Activated T-cell treated with anti-CD3 and anti-CD28 coated beads for 24 hours (primary cell): Measurements from ENCODE around the gene RINL.
"Not testable (repeated sequence)": the region's sequence is repeated elsewhere in the genome, so short reads cannot be mapped to it uniquely, and the experiment has no call there.

Experiments used
- DNase-seq: peaks from one replicate; pipeline ENCODE4 v3.0.0-alpha.2; 2020; ENCODE audit warnings: low read depth

RINL gene

GRCh38 chr19:38905620-38906019 is 27.5 kb upstream of the RINL start:
- DNase-seq, result no peak

- no peak for DNase-seq
Measured at GRCh38 chr19:38904581-38905539, 26.8 kb upstream of the RINL start.

DNA sequence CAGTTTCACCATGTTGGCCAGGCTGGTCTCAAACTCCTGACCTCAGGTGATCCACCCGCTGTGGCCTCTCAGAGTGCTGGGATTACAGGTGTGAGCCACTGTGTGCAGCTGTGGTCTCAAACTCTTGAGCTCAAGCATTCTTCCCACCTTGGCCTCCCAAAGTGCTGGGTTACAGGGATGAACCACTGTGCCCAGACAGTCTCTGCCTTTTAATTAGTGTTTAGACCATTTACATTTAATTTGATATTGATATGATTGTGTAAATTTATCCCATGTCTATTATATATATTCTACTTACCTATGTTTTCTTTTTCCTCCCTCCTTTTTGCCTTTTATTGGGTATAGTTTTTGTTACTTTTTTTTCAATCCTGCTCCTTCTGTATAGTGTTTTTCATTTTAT is 23.6 kb upstream of the RINL start:
- no peak for DNase-seq

DNA sequence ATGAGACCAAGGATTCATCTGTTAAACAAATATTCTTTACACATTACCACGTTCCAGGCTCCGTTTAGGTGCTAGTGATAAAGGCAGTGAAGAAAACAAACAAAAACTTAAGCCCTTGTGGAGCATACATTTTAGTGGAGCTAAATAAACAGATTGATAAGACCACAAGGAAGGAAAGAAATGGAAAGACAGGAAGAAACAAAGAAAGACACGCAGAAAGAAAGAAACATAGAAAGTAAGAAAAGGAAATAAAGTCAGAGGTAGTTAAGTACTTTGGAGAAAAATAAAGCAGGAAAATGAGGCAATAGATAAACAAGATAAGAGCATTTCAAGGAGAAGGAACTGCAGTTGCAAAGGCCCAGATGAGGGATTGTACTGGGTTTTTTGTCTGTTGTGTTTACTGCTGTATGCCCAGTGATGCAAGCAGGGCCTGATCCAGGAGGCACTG is 22.7 kb upstream of the RINL start:
- no peak for DNase-seq

DNA sequence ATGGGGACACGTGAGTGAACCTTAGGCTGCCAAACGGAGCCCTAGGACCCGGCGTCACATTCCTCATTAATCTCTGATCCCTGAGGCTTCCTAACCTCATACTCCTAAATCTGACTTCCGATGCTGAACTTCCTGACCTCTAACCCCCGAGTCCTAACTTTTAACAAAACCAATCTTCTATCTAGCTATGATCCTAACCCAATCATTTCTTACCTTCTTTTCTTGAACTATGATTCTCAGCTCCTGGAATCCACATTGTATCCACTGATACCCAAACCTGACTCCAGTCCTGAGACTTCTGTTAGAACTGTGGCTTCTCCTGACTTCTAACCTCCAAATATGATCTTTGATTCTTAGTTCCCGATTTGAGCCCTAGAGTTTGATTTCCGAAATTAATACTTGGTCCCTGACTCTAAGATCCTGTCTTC is 22.1 kb upstream of the RINL start:
- DNase-seq, result no peak

DNA sequence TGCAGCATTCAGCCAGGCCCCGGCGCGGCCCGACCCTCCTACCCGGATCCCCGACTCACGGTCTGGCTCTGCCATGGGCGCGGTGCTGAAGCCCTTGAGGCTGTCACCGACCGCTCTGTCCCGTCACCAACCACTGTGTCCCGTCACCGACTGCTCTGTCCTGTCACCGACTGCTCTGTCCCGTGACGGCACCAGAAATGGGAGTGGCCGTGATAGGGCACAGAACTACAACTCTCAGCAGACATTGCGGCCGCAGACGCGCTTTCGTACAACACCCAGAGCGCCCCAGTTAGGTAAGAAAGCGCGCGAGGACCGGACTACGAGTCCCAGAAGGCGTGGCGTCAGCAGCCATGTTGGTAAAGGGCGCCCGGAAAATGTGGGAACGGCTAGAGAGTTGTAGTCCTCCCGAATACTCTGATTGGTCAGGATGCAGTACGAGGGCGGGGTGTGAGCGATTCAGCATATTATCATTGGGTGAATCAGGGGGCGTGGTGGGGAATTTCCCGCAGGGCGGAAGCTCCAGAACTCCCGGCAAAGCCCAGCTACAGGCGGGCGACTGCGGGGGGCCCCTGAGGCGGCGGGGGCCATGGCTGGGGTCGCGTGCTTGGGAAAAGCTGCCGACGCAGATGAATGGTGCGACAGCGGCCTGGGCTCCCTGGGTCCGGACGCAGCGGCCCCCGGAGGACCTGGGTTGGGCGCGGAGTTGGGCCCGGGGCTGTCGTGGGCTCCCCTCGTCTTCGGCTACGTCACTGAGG is 21.5 kb upstream of the RINL start, which contains the start of the genes NFKBIB and SIRT2:
Gene NFKBIB (plus strand): TSS at position 523 of the 755 bp plus-strand sequence. CDS start 64 bp downstream, at position 587.
Gene SIRT2 (minus strand): TSS at position 172 of the 755 bp plus-strand sequence. CDS start 97 bp downstream, at position 75.
- DNase-seq, result peak; percentile 100

- no peak for DNase-seq
Measured at GRCh38 chr19:38898788-38899446, 20.8 kb upstream of the RINL start.

DNA sequence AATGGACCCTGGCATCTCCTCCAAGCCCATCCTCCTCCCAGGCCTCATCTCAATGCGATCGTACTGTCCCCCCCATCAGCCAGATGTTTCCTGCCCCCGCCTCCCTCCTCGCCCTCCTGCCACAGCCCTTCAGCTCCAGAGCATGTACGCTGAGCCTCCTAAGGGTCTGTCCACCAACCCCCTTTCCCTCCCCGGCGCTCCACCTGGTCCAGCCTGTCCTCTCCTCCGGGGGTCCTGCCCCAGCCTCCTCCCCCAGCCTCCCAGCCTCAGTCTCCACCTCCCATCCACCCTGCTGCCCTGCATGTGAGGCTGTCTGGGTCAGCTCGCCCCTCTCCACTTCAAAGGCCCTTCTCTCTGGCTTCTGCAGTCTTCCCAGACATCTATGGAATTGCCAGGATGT is 16.9 kb upstream of the RINL start:
- no peak for DNase-seq

- DNase-seq, result no peak
Measured at GRCh38 chr19:38893341-38893771, 15.3 kb upstream of the RINL start.

DNA sequence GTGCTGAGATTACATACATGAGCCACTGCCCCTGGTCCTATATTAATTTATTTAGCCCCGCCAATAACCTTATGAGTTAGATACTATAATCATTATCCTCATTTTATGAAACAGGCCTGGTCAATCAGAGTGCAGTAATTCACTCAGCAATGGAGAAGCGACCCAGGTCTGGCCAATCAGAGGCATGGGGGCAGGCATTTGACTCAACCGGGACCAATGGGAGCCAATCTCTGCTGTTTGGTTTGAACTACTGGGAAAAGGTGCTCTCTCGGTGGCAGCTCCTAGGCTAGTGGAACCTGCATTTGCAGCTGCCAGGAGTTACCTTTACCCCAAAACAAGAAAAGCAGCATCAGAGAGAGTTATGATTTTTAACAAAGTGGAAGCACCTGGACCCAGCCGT is 14.8 kb upstream of the RINL start:
- DNase-seq, result no peak

- no peak for DNase-seq
Measured at GRCh38 chr19:38891771-38892170, 13.7 kb upstream of the RINL start.

DNA sequence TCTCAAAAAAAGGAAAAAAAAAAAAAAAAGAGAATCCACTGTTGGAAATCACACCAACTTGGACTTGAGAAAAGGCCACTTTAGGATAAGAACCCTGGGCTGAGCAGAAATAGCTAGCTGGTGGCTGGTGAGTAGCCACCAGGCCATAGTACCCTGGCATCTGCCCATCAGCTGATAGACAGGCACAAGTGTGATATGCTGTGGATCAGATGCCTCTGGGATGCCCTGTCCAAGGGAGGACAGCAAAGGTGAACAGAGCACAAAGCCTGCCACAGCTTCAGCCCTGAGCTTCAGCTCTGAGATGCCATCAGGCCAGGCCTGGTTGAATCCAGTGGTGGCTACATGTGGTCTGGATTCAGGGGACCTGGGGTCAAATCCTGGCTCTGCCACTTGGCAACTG is 12.6 kb upstream of the RINL start:
- no peak for DNase-seq

DNA sequence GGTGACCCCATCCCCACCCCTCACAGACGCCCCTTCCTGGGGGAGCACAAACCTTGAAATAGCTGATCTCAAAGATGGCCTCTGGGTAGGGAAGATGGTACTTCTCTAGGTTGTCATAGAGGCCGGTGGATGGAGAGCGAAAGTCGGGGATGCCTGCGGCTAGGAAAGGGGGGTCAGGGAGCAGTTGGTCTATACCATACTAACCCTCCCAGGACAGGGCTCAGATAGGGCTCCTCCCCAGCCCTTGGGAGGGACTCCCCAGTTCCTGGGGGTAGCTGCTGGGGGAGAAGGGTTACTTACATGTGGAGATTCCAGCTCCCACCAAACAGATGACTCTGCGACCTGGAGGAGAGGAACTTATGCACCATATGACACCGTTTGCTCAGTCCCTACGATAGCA is 11.7 kb upstream of the RINL start:
- DNase-seq, result no peak

DNA sequence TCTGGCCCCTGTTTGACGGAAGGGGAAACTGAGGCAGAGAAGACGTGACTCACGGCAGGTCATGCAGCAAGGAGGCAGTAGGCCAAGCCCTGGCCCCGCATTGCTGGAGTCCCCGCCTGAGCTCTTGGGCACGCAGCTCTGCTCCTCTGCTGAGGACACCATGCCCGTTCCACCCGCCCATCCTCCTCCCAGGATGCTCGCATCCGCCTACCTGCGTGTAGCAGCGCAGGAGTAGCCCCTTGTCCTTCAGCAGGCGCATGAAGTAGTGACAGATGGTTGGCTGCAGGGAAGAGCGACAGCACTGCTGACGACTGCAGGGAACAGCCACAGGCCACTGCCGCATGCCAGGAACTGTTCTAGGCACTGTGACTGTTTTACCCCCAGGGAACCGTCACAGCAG is 10.8 kb upstream of the RINL start:
- DNase-seq, result no peak

GRCh38 chr19:38884691-38885090 is 6.6 kb upstream of the RINL start:
- DNase-seq, result not testable (repeated sequence)

DNA sequence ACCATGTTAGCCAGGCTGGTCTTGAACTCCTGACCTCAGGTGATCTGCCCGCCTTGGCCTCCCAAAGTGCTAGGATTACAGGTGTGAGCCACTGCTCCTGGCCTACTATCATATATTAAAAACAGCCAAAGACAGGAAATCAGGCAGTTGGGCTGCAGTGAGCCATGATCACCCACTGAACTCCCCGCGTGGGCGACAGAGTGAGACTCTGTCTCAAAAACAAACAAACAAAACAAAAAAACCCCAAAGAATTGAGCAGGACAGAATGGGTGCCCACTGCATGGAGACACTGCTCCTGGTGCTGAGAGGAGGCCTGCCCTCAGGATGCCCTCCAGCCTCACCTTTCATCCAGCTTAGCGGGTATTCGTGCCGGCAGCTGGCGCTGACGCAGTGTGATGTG is 5.2 kb upstream of the RINL start:
- DNase-seq, result no peak

DNA sequence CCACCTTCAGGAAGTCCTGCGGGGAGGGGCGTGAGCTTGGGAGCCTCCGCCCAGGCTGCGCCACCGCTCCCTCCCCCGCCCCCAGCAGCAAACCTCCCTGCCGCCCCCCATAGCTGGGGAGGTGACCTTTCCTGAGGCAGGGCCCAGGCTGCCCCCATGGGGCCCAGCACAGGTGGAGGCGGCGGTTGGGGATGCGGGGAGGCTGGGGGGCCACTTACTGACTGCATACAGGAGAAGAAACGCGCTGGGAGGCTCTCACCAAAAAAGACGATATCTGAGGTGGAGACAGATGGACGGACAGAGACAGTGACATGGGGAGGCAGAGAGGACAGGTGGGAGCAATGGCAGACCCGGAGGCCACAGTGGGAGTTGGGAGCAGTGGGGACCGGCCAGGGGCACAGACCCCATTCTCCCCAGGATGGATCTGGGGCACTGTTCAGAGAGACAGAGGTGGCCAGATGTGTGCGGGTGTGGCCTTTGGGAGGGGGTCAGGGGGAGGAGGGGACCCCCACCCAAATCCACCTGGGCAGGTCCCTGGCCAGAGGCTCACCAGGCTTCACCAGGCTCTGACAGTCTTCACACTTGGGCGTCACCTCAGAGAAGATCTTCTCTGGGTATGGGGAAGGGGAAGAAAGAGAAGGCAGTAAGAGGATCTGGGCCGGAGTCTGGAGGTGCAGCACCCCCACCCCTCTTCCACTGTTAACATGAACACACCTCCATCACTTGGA is 3.0 kb upstream of the RINL start:
- DNase-seq, result no peak

DNA sequence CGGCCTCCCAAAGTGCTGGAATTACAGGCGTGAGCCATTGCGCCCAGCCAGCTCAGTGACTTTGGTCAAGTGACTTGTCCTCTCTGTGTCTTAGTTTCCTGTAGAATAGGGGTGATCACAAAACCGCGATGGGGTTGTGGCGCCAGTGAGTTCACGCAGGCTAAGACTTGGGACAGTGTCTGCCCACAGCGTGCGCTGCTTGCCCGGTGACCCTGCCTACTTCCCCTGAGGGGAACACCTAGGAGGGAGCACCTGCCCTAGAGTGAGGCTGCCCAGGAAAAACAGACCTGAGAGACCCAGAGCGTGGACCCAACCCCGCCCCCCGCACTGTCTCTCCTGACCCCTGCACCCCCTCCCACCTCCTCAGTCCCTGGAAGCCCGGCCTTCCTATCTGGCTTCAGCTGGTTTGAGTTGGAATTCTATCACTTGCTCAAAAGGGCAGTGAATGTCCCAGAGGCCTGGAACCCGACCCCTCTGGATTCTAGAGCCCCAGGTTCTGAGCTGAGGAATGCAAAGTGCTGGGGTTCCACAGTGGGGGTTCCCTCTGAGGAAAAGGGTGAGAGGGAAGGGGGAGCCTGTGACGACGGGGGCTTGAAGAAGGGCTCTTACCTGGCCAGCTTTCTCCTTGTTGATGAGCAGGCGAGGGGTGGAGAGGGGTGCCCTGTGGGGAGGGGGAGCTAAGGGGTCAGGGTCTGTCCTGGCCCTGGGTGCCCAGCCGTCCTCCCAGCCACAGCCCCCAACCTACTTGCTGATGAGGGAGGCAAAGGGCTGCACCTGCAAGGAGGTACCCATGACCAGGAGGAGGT is 2.2 kb upstream of the RINL start:
- no peak for DNase-seq

DNA sequence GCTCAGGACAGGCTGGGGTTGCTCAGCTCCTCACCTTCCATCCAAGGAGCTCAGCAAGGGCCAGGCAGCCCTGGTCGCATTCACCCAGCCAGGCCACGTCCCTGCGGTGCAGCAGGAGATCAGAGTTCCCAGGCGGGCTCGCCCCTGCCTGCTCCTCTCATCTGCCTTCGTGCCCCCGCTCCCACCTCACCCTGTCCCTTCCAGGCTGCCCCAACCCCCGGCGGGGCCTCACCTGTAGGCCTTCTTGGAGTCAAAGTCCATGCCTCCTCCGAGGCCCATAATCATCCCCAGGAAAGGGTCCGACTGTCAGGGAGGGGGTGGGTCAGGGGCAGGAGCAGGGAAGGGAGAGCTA is 1.3 kb upstream of the RINL start:
- DNase-seq, result no peak

DNA sequence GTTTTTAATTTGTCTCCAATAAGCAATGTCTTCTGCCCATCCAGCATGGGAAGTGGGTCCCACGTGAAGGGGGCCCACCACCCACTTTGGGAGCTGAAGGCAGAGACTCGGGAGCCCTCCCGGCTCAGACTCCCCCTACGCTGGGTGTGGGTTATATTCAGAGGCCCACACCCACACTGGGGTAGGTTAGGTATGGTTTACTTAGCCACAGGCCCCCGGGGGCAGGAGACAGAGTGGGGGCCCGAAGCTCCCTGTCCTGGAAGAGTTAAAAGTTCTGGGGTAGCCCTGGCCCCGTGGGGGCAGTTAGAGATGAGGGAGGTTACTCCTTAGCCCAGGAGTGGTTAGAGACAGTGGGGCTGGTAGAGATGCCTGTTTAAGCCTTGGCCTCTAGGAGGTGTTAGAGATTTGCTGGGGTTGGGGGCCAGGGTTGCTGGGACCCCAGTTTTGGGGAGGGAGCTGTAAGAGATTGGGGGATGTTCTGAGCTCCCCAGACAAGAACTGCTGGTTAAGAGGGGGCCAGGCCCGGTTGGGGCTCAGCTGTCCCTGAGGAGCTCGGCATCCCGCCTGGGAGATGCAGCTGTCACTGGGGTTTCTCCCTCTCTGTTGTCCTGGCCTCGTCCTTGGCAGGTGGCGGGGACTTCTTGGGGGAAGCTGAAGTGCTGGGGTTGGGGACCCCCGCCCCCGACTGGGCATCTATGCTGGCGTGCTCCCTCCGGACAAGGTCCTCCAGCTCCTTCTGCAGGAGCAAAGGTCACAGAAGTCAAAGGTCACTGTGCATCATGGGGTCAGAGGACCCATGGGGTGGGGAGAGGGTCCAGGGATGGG is 712 bp upstream of the RINL start:
- no peak for DNase-seq
